T-helper 1 cell (primary cell): ENCODE results near the gene CNST.
A peak's percentile ranks its signal among the peaks of the same experiment; 100 is the strongest.
"Not testable (repeated sequence)": the region's sequence is repeated elsewhere in the genome, so short reads cannot be mapped to it uniquely, and the experiment has no call there.

Experiments
- DNase-seq, 5 donors: peaks; one replicate each; pipeline ENCODE4 v3.0.0-alpha.2; 2012 to 2020

CNST gene

GRCh38 chr1:246583448-246584185, 17.4 kb downstream of the CNST start:
- DNase-seq: no peak

DNA sequence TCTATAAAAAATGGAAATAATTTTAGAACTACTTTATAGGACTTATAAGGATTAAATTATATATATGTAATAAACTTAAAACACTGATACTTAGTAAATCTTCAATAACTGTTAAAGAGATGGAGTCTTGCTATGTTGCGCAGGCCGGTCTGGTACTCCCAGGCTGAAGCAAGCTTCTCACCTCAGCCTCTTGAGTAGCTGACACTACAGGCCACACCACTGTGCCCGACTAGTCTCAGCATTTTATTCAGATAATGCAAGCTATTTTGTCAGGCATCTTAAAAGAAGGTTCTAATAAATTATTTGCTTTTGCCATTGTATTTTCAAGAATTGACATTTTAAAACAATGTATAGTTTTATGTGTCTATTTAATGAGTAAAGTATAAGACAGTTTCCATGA, 20.8 kb downstream of the CNST start:
- DNase-seq: no peak

GRCh38 chr1:246587606-246588005, 21.4 kb downstream of the CNST start:
- DNase-seq: peak in 1 of 5 donors; percentile 32

GRCh38 chr1:246588159-246588721, 22.0 kb downstream of the CNST start:
- DNase-seq: no peak

GRCh38 chr1:246589919-246590318, 23.7 kb downstream of the CNST start:
- not testable (repeated sequence) for DNase-seq

GRCh38 chr1:246591047-246591446, 24.8 kb downstream of the CNST start:
- DNase-seq: no peak

GRCh38 chr1:246591504-246591903, 25.2 kb downstream of the CNST start:
- no peak for DNase-seq

GRCh38 chr1:246591958-246592357, 25.7 kb downstream of the CNST start:
- DNase-seq: no peak

- DNase-seq: no peak
These were observed 26.4 kb downstream of the CNST start for GRCh38 chr1:246592695-246593094.

DNA sequence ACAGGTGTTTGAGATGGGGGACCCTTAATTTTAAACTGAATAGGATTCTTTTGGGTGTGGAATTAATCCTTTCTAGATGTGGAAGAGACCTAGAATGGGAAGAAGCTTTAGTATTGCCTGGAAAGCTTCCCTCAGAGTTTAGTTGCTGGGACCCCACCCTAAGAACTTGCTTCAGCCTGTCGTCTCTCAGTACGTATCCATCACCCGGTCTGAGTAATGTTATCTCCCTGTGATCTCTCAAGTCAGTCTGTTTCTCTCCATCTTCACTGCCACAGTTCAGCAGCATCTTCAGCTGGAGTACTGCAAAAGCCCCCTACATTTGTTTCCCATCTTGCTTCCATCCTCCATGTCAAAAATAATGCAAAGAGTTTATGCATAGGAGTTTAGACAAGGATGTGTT, 28.9 kb downstream of the CNST start:
- no peak for DNase-seq

GRCh38 chr1:246597340-246597739, 31.1 kb downstream of the CNST start:
- DNase-seq: no peak

DNA sequence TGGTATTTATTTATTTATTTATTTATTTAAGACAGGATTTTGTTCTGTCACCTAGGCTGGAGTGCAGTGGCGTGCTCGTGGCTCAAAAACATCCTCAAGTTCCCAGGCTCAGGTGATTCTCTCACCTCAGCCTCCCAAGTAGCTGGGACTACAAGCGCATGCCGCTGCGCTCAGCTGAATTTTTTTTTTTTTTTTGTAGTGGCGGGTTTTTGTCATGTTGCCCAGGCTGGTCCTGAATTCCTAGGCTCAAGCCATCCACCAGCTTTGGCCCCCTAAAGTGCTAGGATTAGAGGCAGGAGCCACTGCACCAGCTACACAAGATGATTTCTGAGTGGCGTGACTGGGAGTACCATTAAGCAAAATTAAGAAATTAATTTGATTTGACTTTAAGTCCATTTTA, 31.7 kb downstream of the CNST start:
- no peak for DNase-seq

DNA sequence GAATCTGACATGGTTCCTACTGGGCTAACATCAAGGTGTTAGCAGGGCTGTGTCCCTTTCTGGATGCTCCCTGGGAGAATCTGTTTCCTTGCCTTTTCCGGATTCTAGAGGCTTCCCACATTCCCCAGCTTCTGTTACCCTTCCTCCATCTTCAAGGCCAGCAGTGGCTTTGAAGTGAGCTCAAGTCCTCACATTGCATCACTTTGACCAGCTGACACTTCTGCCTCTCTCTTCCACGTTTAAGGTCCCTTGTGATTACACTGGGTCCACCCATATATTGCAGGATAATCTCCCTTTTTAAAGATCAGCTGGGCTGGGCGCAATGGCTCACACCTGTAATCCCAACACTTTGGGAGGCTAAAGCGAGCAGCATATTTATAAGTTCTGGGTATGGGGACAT, 33.1 kb downstream of the CNST start:
- DNase-seq: no peak

- DNase-seq: no peak
These were observed 34.3 kb downstream of the CNST start for GRCh38 chr1:246600579-246600978.

DNA sequence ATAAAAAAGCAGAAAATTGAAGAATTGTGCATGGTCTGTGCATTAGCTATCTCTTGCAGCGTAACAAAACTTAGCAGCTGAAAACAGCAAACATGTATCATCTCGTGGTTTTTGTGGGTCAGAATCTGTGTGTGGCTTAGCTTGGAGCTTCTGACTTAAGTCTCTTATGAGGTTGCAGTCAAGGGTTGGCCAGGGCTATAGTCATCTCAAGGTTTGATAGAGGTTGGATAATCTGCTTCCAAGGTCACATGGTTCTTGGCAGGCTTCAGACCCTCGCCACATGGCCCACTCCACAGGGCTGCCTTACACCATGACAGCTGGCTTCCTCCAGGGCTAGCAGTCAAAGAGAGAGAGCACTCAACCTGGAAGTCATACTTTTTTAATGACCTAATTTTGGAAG, 35.9 kb downstream of the CNST start:
- DNase-seq: peak in 1 of 5 donors; percentile 27

GRCh38 chr1:246605231-246605630, 39.0 kb downstream of the CNST start:
- DNase-seq: not testable (repeated sequence)

- DNase-seq: no peak
These were observed 41.2 kb downstream of the CNST start for GRCh38 chr1:246607462-246607861.

- DNase-seq: peak in 1 of 5 donors; percentile 56
These were observed 42.5 kb downstream of the CNST start for GRCh38 chr1:246608616-246609376.

DNA sequence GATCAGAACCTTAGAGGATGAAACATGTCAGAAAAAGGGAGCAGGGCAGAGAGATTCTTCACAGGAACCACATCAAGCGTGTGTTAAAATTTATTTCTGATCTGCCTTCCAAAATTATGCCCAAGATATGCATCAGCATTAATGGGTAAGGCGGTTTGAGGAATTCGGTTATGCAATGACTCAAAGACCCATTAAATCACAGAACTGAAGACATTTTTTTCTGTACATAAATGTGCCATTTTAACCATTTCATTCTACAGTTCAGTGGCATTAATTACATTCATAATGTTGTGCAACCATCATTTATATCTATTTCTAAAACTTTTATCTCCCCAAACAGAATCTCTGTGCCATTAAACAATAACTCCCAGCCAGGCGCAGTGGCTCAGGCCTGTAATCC, 43.4 kb downstream of the CNST start:
- no peak for DNase-seq

DNA sequence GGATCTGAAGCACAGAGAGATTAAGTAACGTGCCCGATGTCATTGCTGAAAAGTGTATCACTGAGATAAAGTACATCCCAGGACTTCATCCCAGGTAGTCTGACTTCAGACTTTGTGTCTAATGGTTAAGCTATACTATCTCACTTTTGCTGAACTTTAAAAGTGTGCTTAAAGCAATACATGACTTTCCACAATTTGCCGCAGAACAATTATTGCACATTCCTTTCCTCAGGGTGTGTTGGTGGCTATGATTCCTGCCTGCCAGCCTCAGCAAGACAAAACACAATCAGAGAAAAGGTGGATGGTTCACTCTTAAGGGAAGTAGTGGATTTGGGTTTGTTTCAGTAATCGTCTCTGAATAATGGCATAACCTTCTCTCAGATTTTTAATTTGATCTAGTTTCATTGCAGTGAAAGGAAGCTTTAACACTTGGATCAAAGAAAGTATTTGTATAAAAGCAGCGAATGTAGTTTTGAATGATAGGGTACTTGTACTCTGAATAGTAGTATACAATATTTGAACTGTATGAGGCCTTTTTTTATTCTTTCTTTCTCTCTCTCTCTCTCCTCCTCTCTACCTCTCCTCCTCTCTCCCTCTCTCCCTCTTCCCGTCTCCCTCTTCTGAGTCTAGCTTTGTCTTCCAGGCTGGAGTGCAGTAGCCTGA, 47.0 kb downstream of the CNST start:
- no peak for DNase-seq

GRCh38 chr1:246617156-246617555, 50.9 kb downstream of the CNST start:
- DNase-seq: no peak

GRCh38 chr1:246617768-246618167, 51.5 kb downstream of the CNST start:
- no peak for DNase-seq

DNA sequence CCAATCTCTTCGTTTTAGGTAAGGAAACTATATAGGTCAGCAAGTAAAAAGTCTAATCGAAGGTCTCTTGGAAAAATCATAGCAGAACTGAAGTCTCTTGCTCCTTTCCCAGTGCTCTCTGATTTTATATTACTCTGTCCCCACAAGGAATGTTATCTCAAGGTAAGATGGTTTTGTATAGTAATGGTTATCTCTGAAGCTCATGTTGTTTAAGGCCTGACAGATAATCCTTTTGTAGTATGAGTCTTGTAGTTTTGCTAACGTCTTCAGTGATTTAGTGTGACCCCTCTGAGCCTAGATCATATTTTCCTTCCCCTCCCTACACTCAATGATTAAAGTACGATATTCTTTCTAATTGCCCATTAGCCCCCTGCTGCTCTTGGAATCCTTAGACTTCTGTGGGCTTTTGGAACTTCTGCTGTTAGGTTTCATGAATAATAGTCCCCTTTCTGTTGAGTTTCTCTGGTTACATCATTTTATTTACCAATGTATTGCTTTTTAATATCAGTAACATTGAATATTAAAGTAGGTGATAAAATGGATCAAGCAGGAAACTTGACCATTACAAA, 52.1 kb downstream of the CNST start:
- DNase-seq: no peak
